DMS53 treated with DMSO at 0.1 percent for 48 hours (cell line): ENCODE measurements around the gene BCL2L11.
A peak's percentile ranks its signal among the peaks of the same experiment; 100 is the strongest.

Experiments used
- DNase-seq: peaks from one replicate; lab custom pipeline; 2025; ENCODE audit not compliant: unreplicated experiment; lab: John Stamatoyannopoulos, UW

The BCL2L11 gene

DNA sequence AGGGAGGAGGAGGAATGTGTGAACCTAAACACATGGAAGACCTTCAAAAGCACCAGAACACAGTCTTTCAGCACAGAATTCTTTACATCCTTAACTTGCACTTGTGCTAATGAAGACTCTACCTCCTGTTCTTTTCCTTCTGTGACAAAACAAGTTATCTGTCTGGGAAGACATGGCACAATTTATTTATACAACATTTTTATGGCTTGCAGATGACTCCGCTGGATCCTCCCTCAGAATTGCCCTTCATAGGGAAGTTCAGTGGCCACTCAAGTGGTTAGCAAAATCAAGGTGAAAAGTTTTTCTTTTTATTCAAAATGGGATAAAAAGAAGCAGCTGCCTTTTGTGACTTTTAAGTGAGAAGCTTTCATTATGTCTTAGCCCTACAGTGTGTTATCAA is 21.4 kb downstream of the BCL2L11 start:
- DNase-seq: no peak

- no peak for DNase-seq
Observed at GRCh38 chr2:111143107-111143842, 22.6 kb downstream of the BCL2L11 start.

DNA sequence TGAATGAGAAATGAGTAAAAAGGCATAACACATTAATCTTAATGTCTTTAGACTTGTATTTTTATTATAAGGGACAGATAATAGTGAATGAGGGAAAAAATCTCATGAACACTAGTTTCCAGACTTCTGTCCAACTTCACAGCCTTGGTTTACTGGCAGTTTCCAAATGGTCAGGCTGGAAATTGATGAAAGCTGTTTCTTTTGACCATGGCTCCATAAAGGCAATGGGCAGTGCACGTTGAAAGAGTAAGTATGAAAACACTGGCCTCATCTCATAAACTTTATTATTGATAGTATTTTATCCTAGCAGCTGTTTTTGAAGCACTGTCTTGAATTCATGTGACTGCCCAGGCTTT is 23.1 kb downstream of the BCL2L11 start:
- no peak for DNase-seq

- no peak for DNase-seq
Observed at GRCh38 chr2:111145103-111145760, 24.5 kb downstream of the BCL2L11 start.

DNA sequence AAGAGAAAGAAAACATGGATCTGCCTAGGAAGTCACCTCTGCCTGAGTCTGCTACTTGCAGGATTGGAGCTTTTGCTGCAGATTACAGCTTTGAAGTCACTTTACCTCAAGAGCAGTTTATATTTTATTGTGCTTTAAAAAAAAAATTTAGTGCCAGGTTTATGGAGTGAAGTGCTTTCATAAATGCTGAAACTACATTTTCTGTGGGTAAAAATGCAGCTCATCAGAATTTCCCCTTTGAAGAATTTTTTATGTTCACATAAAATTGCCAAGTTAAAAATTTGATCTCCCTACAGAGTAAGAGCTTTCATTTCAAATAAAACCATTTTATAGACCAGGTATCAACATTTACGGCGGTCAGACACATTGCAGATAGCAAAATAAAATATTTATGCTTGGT is 25.2 kb downstream of the BCL2L11 start:
- no peak for DNase-seq

DNA sequence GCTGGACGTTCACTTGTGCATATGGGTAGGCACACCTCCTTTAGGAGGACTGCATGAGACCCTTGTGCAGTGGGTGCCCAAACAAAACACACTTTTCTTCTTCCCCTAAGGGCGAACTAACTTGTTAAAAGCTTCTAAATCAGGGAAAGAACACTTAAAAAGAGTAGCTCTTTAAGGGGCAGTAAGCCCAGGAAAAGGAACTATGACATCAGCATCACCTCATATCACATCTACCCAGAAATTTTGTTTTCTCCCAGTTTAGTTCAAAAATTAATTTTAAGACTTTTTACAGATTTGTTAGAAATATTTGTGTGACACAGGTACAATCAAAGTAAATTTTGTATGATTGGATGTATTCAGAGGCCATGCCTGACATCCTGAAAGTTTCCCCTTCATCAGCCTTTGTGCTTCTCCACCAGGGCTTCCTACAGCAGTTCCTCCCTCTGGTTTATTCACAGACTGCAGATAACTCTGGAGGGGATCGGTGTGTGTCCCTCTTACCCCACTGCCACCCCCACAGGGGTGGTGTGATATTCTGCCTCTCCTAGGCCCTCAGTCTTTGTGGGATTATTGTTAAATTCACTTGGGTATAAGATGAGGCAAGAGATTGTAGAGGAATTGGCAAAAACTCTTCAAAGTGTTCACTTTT is 27.6 kb downstream of the BCL2L11 start:
- no peak for DNase-seq

GRCh38 chr2:111148925-111149324 is 28.2 kb downstream of the BCL2L11 start:
- DNase-seq: no peak

DNA sequence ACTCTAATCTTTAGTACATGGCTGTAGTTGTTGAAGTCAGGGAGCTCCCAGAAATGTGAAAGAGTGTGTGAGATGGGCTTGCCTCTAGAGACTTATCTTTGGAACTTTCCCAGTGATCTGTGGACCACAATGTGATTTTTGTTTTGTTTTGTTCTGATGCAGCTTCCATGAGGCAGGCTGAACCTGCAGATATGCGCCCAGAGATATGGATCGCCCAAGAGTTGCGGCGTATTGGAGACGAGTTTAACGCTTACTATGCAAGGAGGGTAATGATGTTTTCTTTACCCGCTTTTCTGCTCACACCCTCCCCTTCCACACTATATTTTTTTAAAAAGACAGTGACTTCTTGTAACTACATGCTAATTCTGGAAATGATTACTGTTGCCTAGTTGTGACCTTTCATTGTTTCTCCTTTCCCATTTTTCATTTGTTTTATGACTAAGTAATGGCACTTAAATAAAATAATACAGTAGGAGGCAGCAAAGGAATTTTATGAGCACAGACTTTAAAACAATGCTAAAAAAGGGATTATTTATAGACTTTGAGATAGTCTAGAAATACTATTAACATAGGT is 29.3 kb downstream of the BCL2L11 start:
- no peak for DNase-seq

DNA sequence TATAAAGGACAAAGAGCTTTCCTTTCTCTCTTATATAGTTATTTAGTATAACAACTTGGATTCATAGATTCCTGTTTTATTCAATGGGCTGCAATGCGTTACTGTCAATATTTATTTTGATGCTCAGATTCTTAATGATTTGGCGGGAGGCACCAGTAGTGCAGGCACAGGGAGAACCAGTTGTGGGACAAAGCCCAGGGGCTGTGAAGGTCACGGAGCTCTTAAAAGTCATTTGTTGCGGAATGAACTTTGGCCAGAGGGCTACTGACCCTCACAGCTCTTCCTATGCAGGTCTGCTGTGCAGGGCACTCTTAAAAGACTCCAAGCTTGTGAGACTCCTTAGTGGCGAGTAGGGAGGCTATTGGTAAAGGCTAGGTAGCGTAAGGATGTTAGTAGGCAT is 34.0 kb downstream of the BCL2L11 start:
- DNase-seq: no peak

- DNase-seq: peak; percentile 49
Observed at GRCh38 chr2:111155610-111156009, 34.9 kb downstream of the BCL2L11 start.

DNA sequence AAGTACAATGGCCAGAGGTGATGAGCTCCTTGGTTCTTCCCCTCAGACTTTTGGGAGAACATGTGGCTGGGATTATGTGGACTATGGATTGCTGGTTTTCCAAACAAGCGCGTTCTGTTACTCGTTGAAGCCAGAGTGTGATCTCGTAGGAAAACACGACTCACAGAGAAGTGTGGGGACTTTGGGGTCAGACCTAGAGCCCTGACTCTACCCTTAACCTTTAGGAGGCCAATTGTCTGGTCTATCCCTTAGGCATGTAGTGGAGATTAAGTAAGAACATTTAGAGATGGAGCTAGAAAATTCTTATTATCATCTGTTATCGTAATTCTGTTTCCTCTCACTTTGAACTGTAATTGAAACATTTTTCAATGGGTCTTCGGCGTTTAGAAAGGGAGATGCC is 35.8 kb downstream of the BCL2L11 start:
- DNase-seq: no peak

- DNase-seq: peak; percentile 50
Observed at GRCh38 chr2:111157071-111157661, 36.5 kb downstream of the BCL2L11 start.

GRCh38 chr2:111157798-111158197 is 37.1 kb downstream of the BCL2L11 start:
- DNase-seq: peak; percentile 38

GRCh38 chr2:111159641-111160040 is 38.9 kb downstream of the BCL2L11 start:
- DNase-seq: no peak

- no peak for DNase-seq
Observed at GRCh38 chr2:111160758-111161157, 40.0 kb downstream of the BCL2L11 start.

DNA sequence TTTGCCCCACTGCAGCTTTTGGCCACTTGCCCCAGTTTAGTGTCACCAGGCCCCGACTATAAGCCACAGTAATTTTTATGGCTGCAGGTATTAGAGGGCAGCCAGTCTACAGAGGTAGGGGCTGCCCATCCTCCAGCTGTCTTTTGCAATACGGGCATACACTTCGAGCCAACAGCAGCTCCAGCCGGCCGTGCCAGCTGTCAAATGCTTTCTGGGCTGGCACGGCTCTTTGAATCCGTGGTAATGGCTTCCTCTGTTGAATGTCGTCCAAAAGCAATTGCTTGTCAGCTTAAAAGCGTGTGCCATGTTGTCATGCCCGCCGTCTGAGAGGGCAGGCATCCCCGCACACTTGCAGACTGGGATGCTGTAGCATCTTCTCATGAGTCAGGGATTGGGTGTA is 41.3 kb downstream of the BCL2L11 start:
- DNase-seq: no peak

DNA sequence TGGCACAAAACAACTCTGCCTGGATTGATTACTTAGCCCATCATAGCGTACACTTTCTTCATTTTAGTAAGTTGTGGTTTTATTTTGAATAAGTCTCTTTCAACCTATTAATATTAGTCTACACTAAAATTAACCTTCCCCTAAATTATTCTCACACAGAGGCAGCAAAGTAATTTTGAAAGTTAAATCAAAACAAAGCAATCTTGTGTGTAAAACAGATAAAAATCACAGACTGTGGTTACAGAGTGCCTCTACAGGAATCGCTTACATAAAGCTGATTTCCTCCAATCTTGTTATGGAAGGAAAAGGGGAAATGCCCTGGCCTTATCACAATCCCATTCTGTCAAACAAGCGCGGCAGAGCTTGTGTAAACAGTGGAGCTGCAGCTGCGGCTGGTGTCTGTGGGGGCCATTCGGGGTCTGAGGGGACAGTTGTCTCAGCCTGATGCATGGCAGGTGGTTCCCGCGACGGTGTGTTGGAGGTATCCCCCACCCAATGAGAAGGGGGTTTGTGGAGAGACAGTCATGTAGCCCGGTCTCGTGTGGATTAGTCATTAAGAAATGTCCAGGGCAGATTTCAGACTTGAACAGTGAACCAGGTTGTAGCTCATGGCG is 42.1 kb downstream of the BCL2L11 start:
- DNase-seq: no peak

- no peak for DNase-seq
Observed at GRCh38 chr2:111164078-111164477, 43.4 kb downstream of the BCL2L11 start.

DNA sequence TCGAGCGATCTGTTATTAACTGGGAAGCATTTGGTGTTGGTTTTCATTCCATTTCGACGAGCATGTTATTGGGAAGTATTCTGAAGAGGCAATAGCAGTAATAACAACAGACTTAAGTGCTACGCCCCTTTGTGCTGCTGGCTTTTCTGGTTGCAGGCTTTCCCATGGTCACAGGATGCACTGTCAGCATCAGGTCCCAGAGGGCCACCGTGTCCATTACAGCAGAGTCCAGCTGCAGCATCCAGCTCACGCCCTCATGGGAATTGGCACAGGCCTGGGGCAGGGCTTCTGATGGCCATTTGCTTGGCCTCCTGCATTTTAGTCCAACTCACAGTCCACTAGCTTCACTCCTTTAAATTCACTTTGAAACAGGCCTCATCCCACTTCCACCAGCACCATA is 44.4 kb downstream of the BCL2L11 start:
- DNase-seq: no peak

DNA sequence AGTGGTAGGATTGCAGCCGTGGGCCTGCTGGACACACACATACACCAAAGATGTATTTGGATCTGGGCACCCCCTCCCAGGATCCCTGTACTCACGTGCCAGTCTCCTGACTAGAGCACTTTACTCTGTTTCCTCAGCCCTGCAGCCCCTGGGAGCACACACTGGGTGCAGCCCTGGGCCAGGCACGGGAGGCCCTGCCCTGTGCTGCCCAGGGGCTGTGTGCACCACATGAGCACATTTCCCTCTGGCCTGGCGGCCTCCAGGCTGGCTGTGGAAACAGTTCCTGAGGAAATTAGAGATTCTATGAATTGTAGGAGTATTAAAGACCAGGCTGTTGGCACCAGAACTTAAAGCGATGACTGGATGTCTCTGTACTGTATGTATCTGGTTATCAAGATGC is 45.4 kb downstream of the BCL2L11 start:
- no peak for DNase-seq
